Heart left ventricle (tissue), 13 donors: Measurements from ENCODE around the gene SCAF8.

Source experiments
- CTCF ChIP-seq, 12 donors: fragments of 200-600 bp; sonication (generic) in 4 of 12; IDR thresholded peaks; one replicate each; pipeline versions ENCODE4 v1.5.0 to v1.8.0; 2018 to 2022; ENCODE audit warnings: antibody characterized with exemption in 12 of 12, mild to moderate bottlenecking in 5 of 12
- POLR2A ChIP-seq, 2 donors: fragments of 450-650 bp; IDR thresholded peaks; one replicate each; pipeline ENCODE4 v1.6.1; 2017; ENCODE audit warnings: antibody characterized with exemption in 2 of 2, mild to moderate bottlenecking in 2 of 2, moderate library complexity in 2 of 2
- donor health status: ischemic (EF 13 %, LVEDD 7.1; RV severe dilation, severe dysfunction).
- donor health status: DM: no; HTN: yes; CAD: no.
- donor health status: DM: no; HTN: no; CAD: no.
- donor health status: ischemic (EF 25% LVEDD 6.9; RV normal size, moderate dysfunction).
- donor health status: ischemic (EF 25% LVEDD 5.7; RV mildly dilated, moderate dysfunction).
- donor health status: ischemic (EF 35%, LVEDD 5.7; RV mildly dilated, moderate dysfunction).
- donor health status: nonischemic (EF 11% LVEDD 7.7; RV severe dilation, severe dysfunction).
- donor health status: DM: yes; HTN: yes; CAD: no.
- donor health status: PGD.
- donor health status: ischemic (EF 29% LVEDD 5.4; RV normal size, mild dysfunction).
- donor health status: nonischemic (EF 23%, LVEDD 6.1; RV moderate dilation, normal function).

DNA sequence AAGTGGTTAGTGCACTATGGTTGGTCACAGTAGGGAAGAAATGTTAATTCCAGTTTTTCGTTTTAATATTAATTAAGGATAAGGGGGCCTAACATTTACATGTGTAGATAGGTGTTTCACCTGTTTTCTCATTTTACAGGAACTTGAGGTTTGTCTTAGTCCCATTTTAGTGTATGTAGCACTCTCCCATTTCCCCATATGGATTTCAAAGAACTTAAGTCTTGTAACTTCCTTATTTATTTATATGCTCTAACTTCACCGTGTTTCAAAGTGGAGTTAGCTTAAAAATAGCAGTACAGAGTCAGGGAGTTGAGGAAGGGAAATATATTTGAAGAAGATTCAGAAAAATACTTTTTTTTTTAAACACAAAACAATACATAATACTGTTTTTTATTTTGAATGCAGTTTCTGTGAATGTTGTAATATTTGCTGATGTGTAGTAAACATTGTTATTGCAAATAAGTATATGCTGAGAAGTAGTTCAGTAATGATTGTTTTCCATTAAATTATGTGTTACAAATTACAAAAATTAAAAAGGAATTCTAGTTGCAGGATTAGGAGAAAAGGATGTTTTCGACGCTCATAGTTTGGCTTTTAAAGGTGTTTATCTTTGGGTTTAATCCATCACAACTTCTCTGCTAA is 3.5 kb downstream of the SCAF8 start:
- no peak for TF ChIP-seq CTCF (IDR thresholded peaks at IDR 0.05)
- TF ChIP-seq POLR2A (IDR thresholded peaks at IDR 0.05): no peak
